HTR-8/SVneo (cell line): ENCODE measurements around the gene POMT2.
"Not testable (repeated sequence)": the region's sequence is repeated elsewhere in the genome, so short reads cannot be mapped to it uniquely, and the experiment has no call there.

Experiments
- DNase-seq: peaks from one replicate; pipeline ENCODE4 v3.0.0; 2011; ENCODE audit warnings: low spot score, mixed read lengths; ENCODE audit not compliant: insufficient read length
- FAIRE-seq: peaks from 2 replicates; lab custom pipeline; 2011; peaks lifted over from hg19 to GRCh38; lab: Jason Lieb, UNC

The POMT2 gene, protein sequence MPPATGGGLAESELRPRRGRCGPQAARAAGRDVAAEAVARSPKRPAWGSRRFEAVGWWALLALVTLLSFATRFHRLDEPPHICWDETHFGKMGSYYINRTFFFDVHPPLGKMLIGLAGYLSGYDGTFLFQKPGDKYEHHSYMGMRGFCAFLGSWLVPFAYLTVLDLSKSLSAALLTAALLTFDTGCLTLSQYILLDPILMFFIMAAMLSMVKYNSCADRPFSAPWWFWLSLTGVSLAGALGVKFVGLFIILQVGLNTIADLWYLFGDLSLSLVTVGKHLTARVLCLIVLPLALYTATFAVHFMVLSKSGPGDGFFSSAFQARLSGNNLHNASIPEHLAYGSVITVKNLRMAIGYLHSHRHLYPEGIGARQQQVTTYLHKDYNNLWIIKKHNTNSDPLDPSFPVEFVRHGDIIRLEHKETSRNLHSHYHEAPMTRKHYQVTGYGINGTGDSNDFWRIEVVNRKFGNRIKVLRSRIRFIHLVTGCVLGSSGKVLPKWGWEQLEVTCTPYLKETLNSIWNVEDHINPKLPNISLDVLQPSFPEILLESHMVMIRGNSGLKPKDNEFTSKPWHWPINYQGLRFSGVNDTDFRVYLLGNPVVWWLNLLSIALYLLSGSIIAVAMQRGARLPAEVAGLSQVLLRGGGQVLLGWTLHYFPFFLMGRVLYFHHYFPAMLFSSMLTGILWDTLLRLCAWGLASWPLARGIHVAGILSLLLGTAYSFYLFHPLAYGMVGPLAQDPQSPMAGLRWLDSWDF

GRCh38 chr14:77320238-77320935, at the start of gene POMT2:
Gene POMT2 (minus strand): TSS chr14:77320883. CDS start chr14:77320681, 202 bp downstream.
- DNase-seq (peak; percentile 98), FAIRE-seq (no peak)

GRCh38 chr14:77369285-77369684, 48.6 kb upstream of the POMT2 start:
- FAIRE-seq (no peak), DNase-seq (no peak)

- FAIRE-seq (no peak), DNase-seq (no peak)
Measured at GRCh38 chr14:77364146-77364545, 43.5 kb upstream of the POMT2 start.

- DNase-seq: no peak
- FAIRE-seq: peak; percentile 76
Measured at GRCh38 chr14:77359626-77360025, 38.9 kb upstream of the POMT2 start.

- FAIRE-seq (no peak), DNase-seq (no peak)
Measured at GRCh38 chr14:77356899-77357298, 36.2 kb upstream of the POMT2 start.

- FAIRE-seq (no peak), DNase-seq (no peak)
Measured at GRCh38 chr14:77355811-77356210, 35.1 kb upstream of the POMT2 start.

DNA sequence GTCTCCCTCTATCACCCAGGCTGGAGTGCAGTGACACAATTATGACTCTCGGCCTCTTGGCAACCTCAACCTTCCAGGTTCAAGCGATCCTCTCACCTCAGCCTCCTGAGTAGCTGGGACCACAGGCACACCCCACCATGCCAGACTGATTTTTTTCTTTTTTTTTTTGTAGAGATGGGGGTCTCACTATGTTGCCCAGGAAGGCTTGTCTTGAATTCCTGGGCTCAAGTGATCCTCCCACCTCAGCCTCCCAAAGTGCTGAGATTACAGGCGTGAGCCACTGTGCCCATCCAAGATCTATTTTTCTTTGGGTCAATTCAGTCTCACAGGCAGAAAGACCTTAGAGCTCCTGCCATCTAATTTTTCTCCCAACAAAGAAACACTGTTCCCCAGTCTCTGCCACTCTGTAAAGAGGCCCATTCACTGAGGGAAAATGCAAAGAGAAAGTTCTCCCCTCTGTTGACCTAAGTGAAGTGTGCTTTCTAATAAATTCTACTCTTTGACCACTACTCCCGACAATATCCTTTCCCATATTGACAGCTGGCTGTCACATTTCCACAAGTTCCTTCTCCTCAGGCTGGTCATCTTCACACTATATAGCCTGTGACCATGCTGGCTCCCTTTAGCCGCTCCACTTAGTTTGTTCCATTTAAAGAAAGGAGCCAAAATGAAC, 32.9 kb upstream of the POMT2 start:
- DNase-seq (no peak), FAIRE-seq (no peak)

DNA sequence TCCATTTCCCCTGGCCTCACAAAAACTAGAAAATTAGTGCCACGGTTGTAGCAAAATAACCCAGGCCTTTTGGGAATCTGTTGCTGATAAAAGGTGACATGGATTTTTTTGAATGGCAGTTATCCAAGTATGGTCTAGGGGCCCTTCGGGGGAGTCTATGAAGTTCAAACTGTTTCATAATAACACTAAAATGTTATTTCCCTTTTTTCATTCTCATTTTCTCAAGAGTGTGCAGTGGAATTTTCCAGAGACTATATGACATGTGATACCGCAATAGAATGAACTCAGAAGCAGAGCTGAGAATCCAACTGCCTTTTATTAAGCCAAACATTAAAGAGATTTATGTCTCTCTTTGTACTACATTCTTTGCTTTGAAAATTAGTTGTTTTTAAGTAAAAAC, 27.1 kb upstream of the POMT2 start:
- FAIRE-seq: no peak
- DNase-seq: no peak

GRCh38 chr14:77346495-77346894, 25.8 kb upstream of the POMT2 start:
- FAIRE-seq: peak; percentile 28
- no peak for DNase-seq

DNA sequence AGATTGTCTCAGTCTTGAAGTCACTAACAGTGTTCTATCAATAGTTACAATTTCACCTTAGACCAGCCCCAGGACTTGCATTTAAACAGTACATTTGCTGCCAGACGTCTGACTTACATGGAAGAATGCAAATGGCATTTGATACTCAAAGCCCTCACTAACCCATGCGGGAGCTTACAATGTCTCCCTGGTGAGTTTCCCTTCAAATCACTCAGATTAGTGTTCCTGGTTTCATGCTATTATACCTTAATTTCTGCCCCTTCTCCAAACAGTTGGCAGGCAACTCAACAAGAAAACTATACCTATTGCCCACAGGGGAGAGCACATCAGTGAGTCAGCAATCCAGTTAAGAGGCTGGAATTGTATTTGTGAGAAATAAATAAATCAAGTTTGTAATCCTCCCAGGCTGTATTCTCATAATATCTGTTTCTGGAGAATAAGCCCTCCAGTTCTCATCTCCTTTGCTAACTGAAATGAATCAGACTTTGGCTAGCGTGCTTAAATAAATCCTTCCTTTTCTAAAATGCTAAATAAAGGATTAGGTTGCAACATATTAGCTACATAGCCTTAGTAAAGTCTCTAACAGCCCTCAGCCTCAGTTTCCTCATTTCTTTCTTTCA, 23.8 kb upstream of the POMT2 start:
- FAIRE-seq: no peak
- no peak for DNase-seq

- FAIRE-seq (no peak), DNase-seq (no peak)
Measured at GRCh38 chr14:77343662-77344061, 23.0 kb upstream of the POMT2 start.

DNA sequence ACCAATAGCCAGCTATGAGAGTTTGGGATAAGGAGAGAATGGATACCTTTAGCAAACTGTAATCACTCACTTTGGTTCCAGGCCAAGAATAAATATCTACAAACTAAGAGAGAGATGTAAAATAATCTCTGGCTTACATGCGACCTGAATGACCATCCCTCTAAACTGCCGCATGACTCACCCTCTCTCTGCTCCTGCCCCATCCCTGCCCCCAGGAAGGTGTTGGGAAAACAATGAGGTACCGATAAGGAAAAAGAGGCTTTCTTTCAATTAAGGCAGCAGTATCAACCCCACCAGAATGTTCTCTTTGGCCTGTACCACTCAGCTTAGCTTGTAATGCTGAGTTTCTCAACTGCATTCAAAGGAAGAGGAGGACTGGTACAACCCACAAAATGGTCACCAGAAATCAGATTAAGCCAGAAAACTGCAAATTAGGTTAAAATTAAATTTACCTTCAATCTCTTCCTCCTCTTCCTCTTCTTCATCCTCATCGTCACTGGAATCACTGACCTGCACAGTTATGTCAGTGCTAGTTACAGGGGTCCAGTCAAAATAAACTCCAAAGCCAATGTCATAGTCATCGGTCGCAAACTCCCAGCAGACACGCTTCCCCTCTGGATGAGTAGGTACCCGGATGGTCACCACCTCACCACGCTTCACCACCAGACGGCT, 22.2 kb upstream of the POMT2 start:
- FAIRE-seq (peak; percentile 60), DNase-seq (no peak)

- FAIRE-seq (no peak), DNase-seq (no peak)
Measured at GRCh38 chr14:77340389-77340788, 19.7 kb upstream of the POMT2 start.

- FAIRE-seq: no peak
- DNase-seq: no peak
Measured at GRCh38 chr14:77339407-77339806, 18.7 kb upstream of the POMT2 start.

GRCh38 chr14:77338302-77338701, 17.6 kb upstream of the POMT2 start:
- FAIRE-seq (no peak), DNase-seq (no peak)

DNA sequence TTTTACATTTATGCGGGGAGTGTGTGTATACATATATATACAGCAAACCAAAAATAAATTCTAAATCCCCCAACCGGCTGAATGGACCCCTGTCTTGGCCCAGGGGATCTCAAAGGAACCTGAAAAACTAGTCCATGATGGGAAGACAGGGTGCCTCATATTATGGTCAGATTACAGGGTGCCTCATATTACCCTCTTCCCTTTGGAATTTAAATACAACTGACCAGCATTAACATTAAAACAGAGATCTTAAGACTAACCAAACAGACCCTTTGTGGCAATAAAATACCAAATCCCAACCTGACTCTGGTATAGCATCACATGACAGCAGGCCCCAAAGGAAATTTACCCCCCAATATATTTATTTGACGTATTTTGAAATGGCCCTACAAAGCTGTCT, 17.2 kb upstream of the POMT2 start:
- no peak for FAIRE-seq
- DNase-seq: no peak

GRCh38 chr14:77337255-77337654, 16.6 kb upstream of the POMT2 start:
- DNase-seq, FAIRE-seq: not testable (repeated sequence)

GRCh38 chr14:77335576-77335975, 14.9 kb upstream of the POMT2 start:
- DNase-seq (no peak), FAIRE-seq (no peak)

DNA sequence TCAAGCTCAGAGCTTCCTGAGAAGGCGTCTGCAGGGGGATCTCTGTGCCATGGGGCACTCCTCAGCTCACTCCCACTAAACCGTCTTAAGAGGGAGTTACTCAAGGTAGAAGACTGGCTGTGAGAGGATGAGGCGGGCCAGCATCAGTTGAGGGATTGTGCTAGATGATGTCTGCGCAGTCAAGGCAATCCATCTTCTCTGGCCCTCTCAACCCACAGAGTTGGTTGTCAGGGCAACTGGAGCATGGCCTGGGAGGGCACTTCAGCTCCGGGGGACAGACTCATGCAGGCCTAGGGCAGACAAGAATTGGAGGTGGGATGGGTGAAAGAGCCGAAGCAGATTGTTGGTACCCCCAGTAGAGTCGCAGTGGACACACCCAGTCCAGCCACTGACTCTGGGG, 9.2 kb upstream of the POMT2 start:
- FAIRE-seq (no peak), DNase-seq (no peak)
